GM18951 (cell line): Measurements from ENCODE around the gene FANCI.

ENCODE experiments used
- POLR2A ChIP-seq: IDR thresholded peaks from 4 replicates; pipeline ENCODE4 v1.6.1; 2011; ENCODE audit warnings: mild to moderate bottlenecking; ENCODE audit not compliant: insufficient read length, insufficient read depth; ENCODE audit errors: extremely low read depth
- in situ Hi-C: fragments of 300-500 bp; cut with MboI; formaldehyde crosslinking; loops from one replicate; pipeline ENCODE4 v1.12.0; 2022; ENCODE audit warnings: low sequenced_read_pairs, mixed read lengths, inconsistent platforms; ENCODE audit not compliant: unreplicated experiment

The FANCI gene

DNA sequence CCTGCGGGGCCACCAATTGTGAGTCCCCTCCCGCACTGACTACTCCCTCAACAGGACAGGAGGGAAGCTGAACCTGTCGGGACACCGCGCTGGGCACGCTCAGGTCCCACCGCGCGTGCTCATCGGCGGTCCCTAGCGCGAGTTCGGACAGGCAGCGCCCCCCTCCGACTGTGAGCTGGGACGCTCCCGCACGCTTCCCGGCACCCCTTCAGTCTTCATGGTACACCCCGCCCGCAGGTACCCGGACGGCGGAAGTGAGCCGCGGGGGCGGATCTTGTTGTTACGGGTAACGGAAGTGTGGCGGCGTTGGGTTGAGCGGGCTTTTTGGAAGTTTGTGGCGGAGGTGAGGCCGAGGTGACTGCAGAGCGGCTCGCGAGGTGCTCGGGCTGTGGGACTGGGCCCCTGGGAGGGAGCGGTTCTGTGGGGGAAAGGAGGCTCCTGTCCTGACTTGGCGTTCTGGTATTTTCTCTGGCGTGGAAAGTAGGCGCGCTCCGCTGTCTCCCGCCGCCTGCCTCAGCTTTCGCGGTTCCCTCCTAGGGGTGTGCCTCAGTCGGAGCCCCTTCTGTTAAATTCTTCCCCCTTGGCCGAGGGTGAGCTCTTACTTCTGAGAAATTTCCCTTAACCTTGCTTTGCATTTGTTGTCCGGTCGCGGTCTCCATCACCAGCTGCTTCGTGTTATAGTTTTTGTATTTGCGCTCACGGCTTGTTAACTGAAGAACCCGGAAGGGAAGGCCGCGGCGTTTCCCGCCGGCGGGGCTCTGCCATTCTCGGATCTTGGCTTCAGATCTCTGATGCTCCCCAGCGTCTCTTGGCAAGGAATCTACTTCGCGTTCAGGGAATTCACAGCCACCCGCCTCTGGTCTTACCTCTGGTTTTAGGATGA, at the start of gene FANCI:
TSS of gene FANCI (plus strand) at position 289 of the 883 bp plus-strand sequence. CDS start 3,669 bp downstream, outside the sequence.
- peak; percentile 73 for TF ChIP-seq POLR2A
- in situ Hi-C loops = no loop called here

DNA sequence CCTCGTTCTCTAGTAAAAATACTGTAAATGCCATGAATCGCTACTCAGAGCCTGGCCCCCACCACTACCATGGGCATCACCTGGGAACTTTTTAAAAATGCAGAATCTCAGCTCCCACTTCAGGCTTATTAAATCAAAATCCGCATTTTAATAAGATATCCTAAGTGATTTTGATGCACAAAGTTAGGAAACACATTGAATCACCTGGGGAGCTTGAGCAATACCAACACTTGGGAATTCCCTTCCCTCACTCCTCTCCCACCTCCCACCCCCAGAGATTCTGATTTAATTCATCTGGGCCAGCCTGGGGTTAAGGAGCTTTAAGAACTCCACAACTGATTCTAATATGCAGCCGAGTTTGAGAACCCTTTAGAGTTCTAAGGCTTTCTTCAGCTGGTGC, 49.2 kb upstream of the FANCI start:
- no peak for TF ChIP-seq POLR2A
- in situ Hi-C loops = no loop called here

DNA sequence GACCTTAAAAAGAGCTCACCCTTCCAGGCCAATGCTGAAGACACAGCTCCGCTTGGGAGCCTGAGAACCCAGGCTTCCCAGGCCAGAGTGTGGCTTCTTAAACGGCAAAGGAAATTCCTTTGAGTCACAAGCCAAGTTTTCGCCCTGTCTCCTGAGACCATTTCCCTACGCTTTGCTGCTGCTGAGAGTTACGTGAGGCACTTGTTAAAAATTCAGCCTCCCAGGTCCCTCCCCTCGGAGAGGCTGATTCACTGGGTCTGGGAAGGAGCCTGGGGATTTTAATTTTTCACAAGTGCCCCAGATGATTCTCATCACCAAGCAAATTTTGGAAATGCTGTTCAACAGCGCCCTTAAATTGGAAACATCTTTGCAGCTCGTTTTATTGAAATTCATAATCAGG, 47.9 kb upstream of the FANCI start:
- in situ Hi-C loops = no loop called here
- TF ChIP-seq POLR2A = no peak

DNA sequence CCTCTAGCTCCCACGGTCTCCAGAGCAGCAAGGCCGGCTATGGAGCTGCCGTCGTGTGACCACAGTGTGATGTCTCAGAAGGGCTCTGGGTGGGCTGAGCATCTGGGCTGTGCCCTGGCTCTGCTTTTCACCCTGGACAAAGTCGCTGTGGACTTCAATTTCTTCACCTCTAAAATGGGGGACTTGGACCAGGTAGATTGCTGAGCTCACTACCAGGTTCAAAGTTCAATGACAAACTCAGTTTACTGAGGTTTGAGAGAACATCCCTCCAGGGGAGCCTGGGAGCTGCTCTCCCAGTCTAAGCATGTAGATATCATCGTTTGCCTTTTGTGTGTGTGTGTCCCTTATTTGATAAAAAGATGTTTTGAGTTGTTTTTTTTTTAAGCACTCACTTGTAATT, 47.5 kb upstream of the FANCI start:
- TF ChIP-seq POLR2A = no peak
- in situ Hi-C loops = no loop called here

DNA sequence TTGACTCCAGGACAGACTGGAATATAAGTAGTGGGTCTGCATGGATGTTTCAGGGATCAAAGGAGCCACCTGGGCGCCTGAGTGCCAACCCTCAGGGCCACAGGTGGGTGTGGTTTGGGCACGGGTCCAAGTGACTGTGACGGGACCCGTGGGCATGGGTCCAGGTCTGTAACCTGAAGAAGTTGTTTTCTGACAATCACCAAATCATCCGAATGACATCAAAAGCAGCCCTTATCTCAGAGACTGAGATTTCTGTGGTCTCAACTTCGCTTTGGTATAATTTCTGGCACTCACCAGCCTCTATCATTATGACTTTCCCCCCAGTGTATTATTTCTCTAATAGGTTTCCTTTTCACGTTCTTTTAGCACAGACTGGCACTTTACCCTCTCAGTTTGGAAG, 46.8 kb upstream of the FANCI start:
- TF ChIP-seq POLR2A = no peak
- in situ Hi-C loops = no loop called here

DNA sequence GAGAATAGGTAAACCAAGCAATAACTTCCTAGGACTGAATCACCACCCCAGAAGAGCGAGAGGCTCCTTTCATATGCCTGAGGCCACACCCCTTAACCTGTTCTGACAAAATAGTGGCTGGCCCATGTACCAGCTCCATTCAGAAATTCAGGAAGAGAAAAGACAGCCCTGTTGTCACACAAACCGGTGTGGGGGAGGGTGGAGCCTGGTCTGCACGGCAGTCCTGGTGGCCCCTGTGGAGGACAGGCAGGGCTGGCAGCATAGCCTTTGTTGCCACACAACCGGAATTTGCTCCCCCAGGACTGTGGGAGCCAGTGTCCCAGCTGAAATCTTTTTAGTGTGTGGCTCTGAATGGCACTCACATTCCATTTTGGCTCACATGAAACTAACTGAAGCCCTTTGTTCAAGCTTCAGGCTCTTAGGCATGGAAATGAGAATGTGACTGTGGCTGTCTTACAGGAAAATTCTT, 46.2 kb upstream of the FANCI start:
- in situ Hi-C loops = no loop called here
- TF ChIP-seq POLR2A = no peak

DNA sequence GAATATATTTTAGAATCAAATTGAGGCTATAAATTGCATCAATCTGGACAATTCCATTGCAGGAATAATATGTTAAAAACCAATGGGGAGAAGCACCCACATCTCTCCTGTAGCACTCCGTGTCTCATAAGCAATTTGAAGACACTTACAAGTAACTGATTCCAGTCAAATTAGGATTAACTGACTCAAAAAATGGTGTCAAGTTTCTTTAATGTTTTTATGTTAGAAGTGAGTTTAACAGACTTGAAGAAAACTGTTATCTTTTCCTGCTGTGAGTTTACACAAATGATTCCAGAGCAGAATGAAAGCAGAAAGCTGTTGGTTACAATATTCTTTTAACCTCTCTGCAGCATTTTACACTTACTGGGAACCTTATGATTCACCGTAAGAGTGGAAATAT, 45.6 kb upstream of the FANCI start:
- in situ Hi-C loops = no loop called here
- TF ChIP-seq POLR2A = no peak

DNA sequence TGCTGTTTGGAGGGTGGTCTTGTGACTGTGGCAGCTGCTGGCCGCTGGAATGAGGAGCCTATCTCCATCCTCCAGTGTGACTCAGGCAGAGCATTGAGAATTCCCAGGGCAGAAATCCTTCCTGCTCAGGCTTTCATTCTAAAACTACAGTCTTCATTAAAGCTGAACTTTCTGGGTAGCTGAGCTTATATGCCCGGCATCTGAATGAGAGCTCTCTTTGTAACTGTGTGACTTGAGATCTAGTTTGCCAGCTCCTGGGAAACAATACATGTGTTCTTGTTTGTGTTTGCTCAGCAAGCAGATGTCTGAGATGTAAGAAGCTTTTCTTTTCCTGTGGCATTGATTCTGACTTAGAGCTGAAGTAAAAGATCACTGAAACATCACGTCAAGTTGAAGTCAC, 44.8 kb upstream of the FANCI start:
- in situ Hi-C loops = no loop called here

DNA sequence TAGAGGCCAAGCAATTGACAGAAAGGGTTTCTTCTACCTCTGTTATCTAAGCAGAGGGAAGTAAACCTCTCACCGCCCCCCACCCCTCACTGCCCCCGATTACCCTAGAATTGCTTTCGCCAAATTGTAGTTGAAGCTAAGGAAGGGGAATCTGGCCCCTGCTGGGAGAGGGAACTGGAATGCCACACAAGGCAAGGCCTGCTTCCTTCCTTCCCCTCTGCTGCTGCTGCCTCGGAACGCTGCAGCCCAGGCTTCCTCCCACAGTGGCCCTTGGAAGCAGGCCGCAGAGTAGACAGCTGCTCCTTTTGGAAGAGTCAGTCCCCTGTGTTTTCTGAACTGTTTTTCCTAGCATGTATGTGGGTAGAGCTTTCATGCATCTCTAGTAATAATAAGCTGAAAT, 44.0 kb upstream of the FANCI start:
- TF ChIP-seq POLR2A = no peak
- in situ Hi-C loops = no loop called here

More for the DNA sequence above, 44.8 kb upstream of the FANCI start:
- TF ChIP-seq POLR2A = no peak

DNA sequence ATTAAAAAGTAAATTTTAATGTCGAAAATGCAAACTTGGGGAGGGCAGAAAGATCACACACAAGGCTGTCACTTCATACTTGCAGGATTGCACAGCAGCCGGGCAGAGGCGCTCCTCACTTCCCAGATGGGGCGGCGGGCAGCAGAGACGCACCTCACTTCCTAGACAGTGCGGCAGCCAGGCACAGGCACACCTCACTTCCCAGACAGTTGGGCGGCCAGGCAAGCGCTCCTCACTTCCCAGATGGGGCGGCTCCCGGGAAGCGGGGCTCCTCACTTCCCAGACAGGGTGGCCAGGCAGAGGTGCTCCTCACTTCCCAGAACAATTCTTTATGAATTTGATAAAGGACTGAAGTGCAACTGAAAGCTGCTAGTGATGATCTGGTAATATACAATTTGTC, 43.6 kb upstream of the FANCI start:
- no peak for TF ChIP-seq POLR2A
- in situ Hi-C loops = no loop called here

DNA sequence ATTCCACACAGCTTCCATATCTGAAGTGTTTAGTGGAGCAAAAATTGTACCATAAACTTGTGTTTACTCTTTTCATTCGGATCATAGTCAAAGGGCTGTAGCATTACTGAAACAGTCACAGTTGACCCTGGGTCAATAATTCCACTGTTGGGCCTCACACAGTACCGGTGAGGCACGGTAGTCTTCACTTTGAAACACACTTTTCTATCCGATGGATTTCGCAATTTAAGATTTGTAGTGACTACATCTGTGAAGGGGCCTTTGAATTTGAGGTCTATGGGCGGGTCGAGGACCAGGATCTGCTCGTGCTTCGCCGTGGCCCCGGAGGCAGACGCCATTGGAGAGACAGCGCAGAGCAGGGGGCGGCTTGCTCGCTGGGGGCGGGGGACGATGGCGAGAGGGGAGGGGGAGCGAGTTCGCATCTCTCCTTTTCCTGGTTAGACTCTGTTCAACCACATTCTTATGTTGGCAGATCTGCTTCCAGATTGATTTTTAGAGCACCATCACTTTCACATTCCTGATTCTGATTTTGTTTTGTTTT, 42.2 kb upstream of the FANCI start:
- in situ Hi-C loops = no loop called here
- TF ChIP-seq POLR2A = no peak

DNA sequence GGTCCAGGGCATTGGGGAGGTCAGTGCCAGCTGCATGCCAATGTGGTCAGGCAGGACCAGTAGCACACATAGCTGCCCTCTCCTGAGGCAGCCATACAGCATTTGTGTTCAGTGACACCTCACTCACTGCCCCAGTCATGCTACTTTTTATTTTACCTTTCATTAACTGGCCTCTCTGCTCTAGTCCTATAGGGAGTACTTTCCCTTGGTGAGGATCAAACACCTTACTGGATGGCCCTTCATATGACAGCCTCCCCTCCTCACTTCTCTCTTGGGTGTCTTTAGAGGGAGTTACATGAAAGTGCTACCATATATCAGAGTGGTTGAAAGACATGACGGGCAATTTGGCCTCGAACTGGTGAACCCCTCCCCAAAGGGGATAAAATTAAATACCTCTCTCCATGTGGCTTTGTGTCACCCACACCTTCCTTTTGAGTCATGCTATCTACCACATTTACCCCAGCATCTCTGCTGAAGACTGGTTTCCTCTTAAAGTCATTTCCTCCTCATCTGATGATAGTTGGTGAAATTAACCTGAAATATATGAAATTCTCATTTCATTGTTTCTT, 40.0 kb upstream of the FANCI start:
- no peak for TF ChIP-seq POLR2A
- in situ Hi-C loops = no loop called here

DNA sequence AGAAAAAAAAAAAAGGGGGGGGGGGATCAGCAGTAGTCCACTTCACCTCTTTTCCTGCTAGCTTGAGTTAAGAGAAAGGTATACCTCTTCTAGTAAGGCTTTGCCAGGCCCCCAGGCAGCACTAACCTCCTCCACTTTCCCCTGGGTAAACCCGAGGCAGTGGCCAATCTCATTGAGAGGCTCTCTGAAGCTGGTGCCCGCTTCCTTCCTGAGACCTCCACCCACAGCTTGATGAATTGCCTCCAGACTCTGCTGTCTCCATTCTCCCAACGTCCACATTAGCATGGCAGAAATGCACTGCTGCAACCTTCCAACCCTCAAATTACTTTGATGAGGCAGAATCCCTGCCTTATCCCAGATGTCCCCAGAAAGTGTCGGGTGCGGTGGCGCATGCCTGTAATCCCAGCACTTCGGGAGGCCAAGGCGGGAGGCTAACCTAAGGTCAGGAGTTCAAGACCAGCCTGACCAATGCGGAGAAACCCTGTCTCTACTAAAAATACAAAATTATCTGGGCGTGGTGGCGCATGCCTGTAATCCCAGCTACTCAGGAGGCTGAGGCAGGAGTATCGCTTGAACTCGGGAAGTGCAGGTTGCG, 37.7 kb upstream of the FANCI start:
- in situ Hi-C loops = no loop called here
- TF ChIP-seq POLR2A = no peak
